ENCODE results near the gene SMPD3.

Gene SMPD3

GRCh38 chr16:68380676-68381362, 67.5 kb downstream of the SMPD3 start:
- DNase-seq (ENCODE audit: low spot score): no peak

GRCh38 chr16:68380348-68380670, 68.0 kb downstream of the SMPD3 start:
- DNase-seq (ENCODE audit: low spot score): no peak

- no peak for DNase-seq (ENCODE audit: low spot score)
Measured at GRCh38 chr16:68379472-68380347, 68.6 kb downstream of the SMPD3 start.

- DNase-seq (ENCODE audit: low spot score): no peak
Measured at GRCh38 chr16:68378436-68379415, 69.6 kb downstream of the SMPD3 start.

GRCh38 chr16:68377667-68378393, 70.5 kb downstream of the SMPD3 start:
- DNase-seq (ENCODE audit: low spot score): no peak

GRCh38 chr16:68377221-68377620, 71.1 kb downstream of the SMPD3 start:
- DNase-seq (ENCODE audit: low spot score): no peak

GRCh38 chr16:68376590-68376989, 71.7 kb downstream of the SMPD3 start:
- DNase-seq (ENCODE audit: low spot score): no peak

- DNase-seq (ENCODE audit: low spot score): no peak
Measured at GRCh38 chr16:68375801-68376536, 72.3 kb downstream of the SMPD3 start.

DNA sequence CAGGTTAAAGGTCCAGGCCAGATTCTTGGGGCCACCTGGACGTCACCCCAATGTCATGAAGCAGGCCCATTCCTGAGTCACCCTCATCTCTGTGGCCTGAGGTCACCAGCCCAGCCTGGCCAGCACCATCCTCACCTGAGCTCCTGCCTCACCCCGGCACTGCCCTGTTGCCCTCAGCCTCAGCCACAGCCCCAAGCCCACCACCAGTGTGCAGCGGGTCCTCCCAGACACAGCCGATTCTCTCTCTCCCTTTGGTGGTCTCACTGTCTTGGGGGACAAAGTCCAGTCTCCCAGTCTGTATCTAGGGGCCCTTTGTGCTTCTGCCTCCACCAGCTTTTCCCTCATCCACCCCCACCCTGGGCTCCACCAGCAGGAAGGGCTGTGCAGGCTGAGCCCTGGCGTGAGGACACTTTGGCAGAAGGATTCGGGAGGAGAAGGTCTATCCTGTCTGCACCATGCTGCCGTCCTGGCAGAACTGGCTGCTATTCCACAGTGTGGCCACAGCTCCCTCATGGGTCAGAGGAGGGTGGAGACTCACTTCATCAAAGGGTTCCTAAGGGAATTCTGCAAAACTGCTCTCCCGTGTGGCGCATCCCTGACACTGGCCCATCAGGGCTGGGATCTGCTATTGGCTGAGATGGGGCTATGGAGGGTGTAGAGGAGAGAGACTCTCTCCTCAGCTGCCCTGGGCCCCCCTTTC, 73.2 kb downstream of the SMPD3 start:
- DNase-seq (ENCODE audit: low spot score): no peak

- no peak for DNase-seq (ENCODE audit: low spot score)
Measured at GRCh38 chr16:68374246-68374805, 74.0 kb downstream of the SMPD3 start.

GRCh38 chr16:68373528-68374245, 74.6 kb downstream of the SMPD3 start:
- DNase-seq (ENCODE audit: low spot score): no peak

- no peak for DNase-seq (ENCODE audit: low spot score)
Measured at GRCh38 chr16:68372806-68373205, 75.5 kb downstream of the SMPD3 start.

GRCh38 chr16:68372381-68372720, 76.0 kb downstream of the SMPD3 start:
- no peak for DNase-seq (ENCODE audit: low spot score)

GRCh38 chr16:68371706-68372380, 76.5 kb downstream of the SMPD3 start:
- DNase-seq (ENCODE audit: low spot score): no peak

DNA sequence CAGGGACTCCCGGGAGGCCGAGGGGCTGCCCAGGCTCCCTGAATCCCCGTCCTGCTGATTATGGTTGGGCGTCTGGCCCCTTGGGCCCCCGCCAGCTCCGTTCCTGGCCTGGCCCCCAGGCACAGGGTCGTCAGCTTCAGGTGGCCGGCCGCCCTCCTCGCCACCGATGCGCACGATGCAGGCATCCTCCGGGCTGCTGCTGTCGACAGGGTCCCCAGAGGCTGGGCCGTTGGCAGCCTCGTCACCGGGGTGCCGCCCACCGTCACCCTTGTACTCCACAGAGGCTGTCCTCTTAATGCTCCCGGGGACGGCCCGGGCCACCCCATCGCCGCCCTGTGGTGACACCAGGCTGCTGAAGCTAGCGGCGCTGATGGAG, 77.0 kb downstream of the SMPD3 start:
- DNase-seq (ENCODE audit: low spot score): no peak

DNA sequence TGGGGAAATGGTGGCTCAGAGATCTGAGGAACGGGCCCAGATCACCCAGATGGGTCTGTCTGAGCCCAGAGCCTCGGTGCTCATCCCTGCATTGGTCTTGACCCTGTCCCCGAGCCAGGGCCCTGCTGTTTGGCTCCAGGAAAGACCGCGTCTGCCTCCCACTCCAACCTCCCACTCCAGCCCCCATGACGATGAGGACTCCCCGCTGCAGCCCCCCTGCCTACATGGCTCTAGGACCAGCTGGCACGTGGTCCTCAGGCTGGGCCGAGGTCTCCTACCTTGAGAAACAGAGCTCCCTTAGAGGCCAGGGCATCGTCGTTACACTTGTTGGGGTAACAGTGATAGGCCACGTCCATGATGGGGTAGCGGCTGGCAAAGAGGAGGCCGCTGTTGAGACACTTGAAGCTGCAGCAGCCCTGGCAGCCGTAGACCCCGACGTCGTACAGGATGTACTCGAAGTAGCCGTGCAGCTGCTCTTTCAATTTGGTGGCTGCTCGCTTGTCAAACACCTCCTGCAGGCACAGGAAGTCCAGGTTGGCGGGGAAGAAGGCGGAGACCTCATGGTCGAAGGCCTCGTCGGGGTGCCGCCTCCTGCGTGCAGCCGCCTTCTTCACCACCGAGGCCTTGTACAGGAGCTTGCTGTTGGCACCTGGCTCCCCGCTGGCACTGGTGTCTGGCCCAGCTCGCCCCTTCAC, 77.6 kb downstream of the SMPD3 start:
- DNase-seq (ENCODE audit: low spot score): no peak

DNA sequence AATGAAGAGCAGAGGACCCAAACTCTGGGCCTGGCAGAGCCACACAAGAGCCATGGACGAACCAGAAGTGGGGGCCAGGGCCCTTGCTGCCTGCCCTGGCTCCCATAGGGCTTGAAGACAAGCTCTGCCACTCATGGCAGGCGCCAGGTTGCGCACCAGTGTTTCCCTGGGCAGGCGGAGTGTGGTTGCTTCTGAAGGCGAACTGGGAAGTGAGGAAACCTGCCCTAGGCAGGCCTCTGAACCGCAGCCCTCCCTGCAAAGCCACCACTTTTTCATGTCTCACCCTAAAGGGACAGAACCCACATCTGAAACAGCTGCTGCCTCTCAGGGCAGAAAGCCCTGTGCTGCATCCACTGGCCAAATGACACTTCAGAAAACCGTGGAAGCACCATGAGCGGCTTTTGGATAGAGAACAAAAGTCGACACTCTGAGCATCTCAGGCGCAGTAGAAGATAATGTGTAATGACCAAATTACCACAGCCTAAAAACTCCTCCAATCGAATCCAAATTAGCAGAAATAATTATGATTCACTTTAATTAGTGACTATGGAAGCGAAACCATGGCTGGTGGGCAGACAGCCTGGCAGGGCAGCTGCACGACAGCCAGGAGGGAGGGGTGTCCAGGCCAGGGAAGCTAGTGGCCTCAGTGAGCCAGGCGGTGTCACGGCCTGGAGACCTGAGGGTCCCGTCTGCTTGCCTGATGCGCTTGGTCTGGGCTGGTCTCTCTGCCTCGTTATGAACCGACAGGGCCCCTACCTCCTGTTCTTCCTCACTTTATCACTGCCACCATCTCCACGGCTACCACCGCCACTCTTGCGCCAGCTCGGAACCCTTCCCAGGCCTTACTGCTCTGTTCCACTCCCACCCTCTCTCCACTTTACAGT, 78.4 kb downstream of the SMPD3 start:
- DNase-seq (ENCODE audit: low spot score): no peak

All from HuH-7.5 (cell line).